ENCODE measurements around the gene AMHR2.

Gene AMHR2

GRCh38 chr12:53452159-53453077 lies 28.8 kb downstream of the AMHR2 start (continued):
- TF ChIP-seq ZNF610 (tag by site-specific recombination; IDR thresholded peaks at IDR 0.05; ENCODE audit: borderline replicate concordance) = peak; percentile 85
- TF ChIP-seq GLIS1 (tag by site-specific recombination; IDR thresholded peaks at IDR 0.05) = peak; percentile 94
- 0 out of 2 replicates have a peak, but pooled peaks have one; percentile 14 for TF ChIP-seq ZBTB11 (tag by site-specific recombination; conservative IDR thresholded peaks at IDR 0.05; ENCODE audit: low read depth)
- peak; percentile 82 for TF ChIP-seq ZNF580 (tag by site-specific recombination; IDR thresholded peaks at IDR 0.05)
- TF ChIP-seq ZNF16 (tag by site-specific recombination; IDR thresholded peaks at IDR 0.05; ENCODE audit: low read depth) = no peak; the same call in 1 of the 2 replicates
- TF ChIP-seq GFI1B (tag by site-specific recombination; IDR thresholded peaks at IDR 0.05) = 0 out of 2 replicates have a peak, but pooled peaks have one; percentile 7
- TF ChIP-seq OSR2 (tag by site-specific recombination; IDR thresholded peaks at IDR 0.05) = peak; percentile 23
- TF ChIP-seq, protein P1, sequence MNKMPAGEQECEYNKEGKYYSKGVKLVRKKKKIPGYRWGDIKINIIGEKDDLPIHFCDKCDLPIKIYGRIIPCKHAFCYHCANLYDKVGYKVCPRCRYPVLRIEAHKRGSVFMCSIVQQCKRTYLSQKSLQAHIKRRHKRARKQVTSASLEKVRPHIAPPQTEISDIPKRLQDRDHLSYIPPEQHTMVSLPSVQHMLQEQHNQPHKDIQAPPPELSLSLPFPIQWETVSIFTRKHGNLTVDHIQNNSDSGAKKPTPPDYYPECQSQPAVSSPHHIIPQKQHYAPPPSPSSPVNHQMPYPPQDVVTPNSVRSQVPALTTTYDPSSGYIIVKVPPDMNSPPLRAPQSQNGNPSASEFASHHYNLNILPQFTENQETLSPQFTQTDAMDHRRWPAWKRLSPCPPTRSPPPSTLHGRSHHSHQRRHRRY (tag by site-specific recombination; IDR thresholded peaks at IDR 0.05) = peak; percentile 89
- TF ChIP-seq, protein P2, sequence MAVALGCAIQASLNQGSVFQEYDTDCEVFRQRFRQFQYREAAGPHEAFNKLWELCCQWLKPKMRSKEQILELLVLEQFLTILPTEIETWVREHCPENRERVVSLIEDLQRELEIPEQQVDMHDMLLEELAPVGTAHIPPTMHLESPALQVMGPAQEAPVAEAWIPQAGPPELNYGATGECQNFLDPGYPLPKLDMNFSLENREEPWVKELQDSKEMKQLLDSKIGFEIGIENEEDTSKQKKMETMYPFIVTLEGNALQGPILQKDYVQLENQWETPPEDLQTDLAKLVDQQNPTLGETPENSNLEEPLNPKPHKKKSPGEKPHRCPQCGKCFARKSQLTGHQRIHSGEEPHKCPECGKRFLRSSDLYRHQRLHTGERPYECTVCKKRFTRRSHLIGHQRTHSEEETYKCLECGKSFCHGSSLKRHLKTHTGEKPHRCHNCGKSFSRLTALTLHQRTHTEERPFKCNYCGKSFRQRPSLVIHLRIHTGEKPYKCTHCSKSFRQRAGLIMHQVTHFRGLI (tag by site-specific recombination; IDR thresholded peaks at IDR 0.05) = peak; percentile 78
- peak; percentile 73; the same call in 1 of the 2 replicates for TF ChIP-seq KLF7 (tag by site-specific recombination; IDR thresholded peaks at IDR 0.05; ENCODE audit: borderline replicate concordance)
- TF ChIP-seq YY2 (tag by site-specific recombination; IDR thresholded peaks at IDR 0.05) = 0 out of 2 replicates have a peak, but pooled peaks have one; percentile 32
- TF ChIP-seq, protein P3, sequence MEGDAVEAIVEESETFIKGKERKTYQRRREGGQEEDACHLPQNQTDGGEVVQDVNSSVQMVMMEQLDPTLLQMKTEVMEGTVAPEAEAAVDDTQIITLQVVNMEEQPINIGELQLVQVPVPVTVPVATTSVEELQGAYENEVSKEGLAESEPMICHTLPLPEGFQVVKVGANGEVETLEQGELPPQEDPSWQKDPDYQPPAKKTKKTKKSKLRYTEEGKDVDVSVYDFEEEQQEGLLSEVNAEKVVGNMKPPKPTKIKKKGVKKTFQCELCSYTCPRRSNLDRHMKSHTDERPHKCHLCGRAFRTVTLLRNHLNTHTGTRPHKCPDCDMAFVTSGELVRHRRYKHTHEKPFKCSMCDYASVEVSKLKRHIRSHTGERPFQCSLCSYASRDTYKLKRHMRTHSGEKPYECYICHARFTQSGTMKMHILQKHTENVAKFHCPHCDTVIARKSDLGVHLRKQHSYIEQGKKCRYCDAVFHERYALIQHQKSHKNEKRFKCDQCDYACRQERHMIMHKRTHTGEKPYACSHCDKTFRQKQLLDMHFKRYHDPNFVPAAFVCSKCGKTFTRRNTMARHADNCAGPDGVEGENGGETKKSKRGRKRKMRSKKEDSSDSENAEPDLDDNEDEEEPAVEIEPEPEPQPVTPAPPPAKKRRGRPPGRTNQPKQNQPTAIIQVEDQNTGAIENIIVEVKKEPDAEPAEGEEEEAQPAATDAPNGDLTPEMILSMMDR (tag by site-specific recombination; IDR thresholded peaks at IDR 0.05) = peak; percentile 90
- TF ChIP-seq SP2 (tag by site-specific recombination; IDR thresholded peaks at IDR 0.05) = peak; percentile 22
- TF ChIP-seq ZNF624 (tag by site-specific recombination; IDR thresholded peaks at IDR 0.05) = no peak
- peak; percentile 50; the same call in 1 of the 2 replicates for TF ChIP-seq ZNF701 (tag by site-specific recombination; IDR thresholded peaks at IDR 0.05)
- peak; percentile 42; the same call in 1 of the 2 replicates for TF ChIP-seq ZNF792 (tag by site-specific recombination; IDR thresholded peaks at IDR 0.05)
- no peak for TF ChIP-seq ZNF114 (tag by site-specific recombination; IDR thresholded peaks at IDR 0.05)
- no peak for TF ChIP-seq ZNF202 (tag by site-specific recombination; IDR thresholded peaks at IDR 0.05; ENCODE audit: borderline replicate concordance)
- TF ChIP-seq INSM2 (tag by site-specific recombination; IDR thresholded peaks at IDR 0.05) = peak; percentile 33; the same call in 1 of the 2 replicates
- no peak for TF ChIP-seq ZNF560 (tag by site-specific recombination; IDR thresholded peaks at IDR 0.05; ENCODE audit: borderline replicate concordance)
- no peak for TF ChIP-seq ZNF670 (tag by site-specific recombination; IDR thresholded peaks at IDR 0.05; ENCODE audit: low read depth)
- peak; percentile 90 for TF ChIP-seq ZNF76 (tag by site-specific recombination; IDR thresholded peaks at IDR 0.05; ENCODE audit: borderline replicate concordance, low read depth)
- TF ChIP-seq ZFP41 (tag by site-specific recombination; IDR thresholded peaks at IDR 0.05; ENCODE audit: borderline replicate concordance) = peak; percentile 78; the same call in 1 of the 2 replicates
- TF ChIP-seq KLF8 (tag by site-specific recombination; IDR thresholded peaks at IDR 0.05) = peak; percentile 46; the same call in 1 of the 2 replicates
- TF ChIP-seq KLF16 (tag by site-specific recombination; IDR thresholded peaks at IDR 0.05) = peak; percentile 98
- TF ChIP-seq ZNF585B (tag by site-specific recombination; IDR thresholded peaks at IDR 0.05) = no peak

Measured in HEK293 (cell line).